ENCODE measurements around the gene TTLL6.
"Not testable (repeated sequence)": the region's sequence is repeated elsewhere in the genome, so short reads cannot be mapped to it uniquely, and the experiment has no call there.

TTLL6 gene

GRCh38 chr17:48721009-48721402 lies 96.0 kb downstream of the TTLL6 start:
- DNase-seq: no peak

GRCh38 chr17:48720266-48721008 lies 96.6 kb downstream of the TTLL6 start:
- DNase-seq: no peak

GRCh38 chr17:48719642-48720265 lies 97.3 kb downstream of the TTLL6 start:
- no peak for DNase-seq

DNA sequence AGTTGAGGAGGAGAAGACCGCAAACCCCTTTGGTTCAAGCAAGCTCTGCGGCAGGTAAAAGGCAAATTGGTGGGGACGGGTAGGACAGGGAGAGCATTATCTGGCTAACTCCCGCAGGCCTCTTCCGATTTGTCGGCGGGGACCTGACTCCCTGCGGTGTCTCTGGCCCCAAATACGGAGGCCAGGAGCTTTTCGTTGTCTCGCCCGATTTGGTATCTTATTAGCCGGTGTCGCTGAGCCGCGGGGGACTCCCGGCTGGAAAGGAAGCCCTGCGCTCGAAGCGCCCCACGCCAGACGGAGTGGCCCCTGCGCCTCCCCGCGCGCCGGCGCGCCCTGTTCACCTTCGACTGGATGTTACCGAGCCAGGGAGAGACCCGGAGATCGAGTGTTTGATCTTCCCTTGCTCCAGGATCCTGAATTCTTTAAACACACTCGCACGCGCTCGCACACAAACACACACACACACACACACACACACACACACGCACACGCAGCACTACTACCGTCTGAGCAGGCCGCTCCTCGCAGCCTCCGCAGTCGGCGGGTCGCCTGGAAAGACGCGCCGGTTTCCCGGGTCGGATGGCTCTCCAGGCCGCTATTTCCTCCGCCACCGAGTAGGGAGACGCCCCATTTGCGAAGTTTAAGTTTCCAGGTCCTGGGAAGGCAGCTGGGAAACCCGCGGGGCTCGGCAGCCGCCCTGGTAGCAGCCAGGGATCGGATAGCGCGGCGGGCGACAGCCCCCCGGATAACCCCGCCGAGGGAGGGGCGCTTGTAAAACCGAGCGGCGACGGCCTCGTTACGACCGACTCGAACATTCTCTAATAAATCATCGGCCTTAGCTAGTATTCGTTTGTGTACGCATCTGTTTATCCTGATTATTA lies 98.0 kb downstream of the TTLL6 start:
- no peak for DNase-seq

DNA sequence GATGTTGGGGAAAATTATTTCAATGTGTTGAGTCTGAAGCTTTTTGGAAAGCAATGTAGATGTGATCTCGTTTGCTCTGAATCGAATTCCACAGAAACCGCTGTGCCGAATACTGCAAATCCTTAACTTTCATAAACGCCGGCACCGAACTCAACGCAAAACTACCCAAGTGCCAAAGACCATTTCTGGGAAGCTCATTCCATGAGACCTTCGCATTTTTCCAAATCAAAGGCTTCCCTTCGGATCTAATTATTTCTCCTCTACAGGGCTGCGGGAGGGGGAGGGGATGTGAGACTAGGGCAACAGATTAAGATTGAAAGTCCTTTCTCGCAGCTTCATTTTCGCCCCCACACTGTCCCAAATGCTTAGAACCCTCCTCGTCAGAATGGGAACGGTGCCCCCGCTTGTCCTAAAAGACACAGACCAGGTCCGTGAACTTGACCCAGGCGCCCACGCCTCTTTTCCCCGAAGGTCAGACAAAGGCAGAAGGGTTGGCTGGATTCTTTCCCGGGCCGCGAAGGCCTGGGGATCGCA lies 98.7 kb downstream of the TTLL6 start:
- no peak for DNase-seq

- DNase-seq: no peak
These were observed 99.4 kb downstream of the TTLL6 start for GRCh38 chr17:48717367-48718226.

- not testable (repeated sequence) for DNase-seq
These were observed 100.5 kb downstream of the TTLL6 start for GRCh38 chr17:48716549-48716948.

DNA sequence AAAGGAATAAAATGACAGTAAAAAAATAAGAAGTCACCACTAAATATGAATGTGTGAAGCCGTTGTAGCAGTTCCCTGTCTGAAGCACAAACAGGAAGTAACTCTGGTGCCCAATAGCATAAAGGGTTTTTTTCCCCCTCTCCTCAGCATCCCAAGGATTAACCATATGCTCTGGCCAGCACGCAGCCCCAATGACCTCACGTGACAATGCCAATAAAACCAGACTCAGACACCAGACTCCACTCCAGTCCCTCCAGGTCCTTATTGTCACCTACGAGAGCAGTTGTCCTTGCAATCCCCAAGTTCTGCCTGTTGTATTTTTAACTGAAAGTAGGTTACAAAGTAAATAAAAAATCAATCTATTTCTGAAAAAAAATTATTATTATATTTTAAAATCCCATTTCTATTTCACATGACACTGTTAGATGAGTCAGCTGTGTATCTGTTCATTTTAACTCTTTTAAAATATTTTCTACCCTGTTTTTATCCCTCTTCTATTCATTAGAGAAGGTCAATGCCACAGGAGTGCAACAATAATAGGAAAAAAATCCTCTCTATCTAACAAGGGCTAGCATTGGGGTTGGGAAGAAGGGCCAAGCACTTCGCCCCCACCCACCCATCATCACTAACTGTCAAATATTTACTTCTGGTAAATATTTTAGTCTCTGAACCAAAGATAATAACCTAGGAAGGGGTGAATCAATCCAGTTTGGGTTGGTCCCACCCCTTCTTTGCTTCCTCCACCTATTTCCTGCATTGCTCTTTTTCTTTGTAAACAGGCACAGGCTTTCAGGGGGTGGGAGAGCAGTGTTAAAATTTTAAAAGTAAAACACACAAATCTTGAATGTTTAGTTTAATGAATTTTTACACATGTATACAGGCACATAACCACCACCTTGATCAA lies 101.3 kb downstream of the TTLL6 start:
- no peak for DNase-seq

Measured in NCI-H1092 (cell line).